Parathyroid adenoma (tissue), 2 donors: ENCODE data around the gene TMEM120A.

ENCODE experiments used
- H2AFZ ChIP-seq: fragments of 300-600 bp; sonication (generic); one replicate; pipeline ENCODE4 v1.7.0; 2017; ENCODE audit warnings: antibody characterized with exemption, mild to moderate bottlenecking
- H3K27ac ChIP-seq: fragments of 300-600 bp; sonication (generic); one replicate; pipeline ENCODE4 v1.7.0; 2017
- H3K27me3 ChIP-seq: fragments of 300-600 bp; sonication (generic); one replicate; pipeline ENCODE4 v1.7.0; 2017; ENCODE audit warnings: low read length; ENCODE audit not compliant: control insufficient read depth, insufficient read depth
- H3K36me3 ChIP-seq: fragments of 300-600 bp; sonication (generic); one replicate; pipeline ENCODE4 v1.7.0; 2017; ENCODE audit warnings: low read length; ENCODE audit not compliant: control insufficient read depth, insufficient read depth
- H3K4me1 ChIP-seq: fragments of 300-600 bp; sonication (generic); one replicate; pipeline ENCODE4 v1.7.0; 2017; ENCODE audit warnings: control low read depth
- H3K4me2 ChIP-seq: fragments of 300-600 bp; sonication (generic); one replicate; pipeline ENCODE4 v1.7.0; 2017; ENCODE audit warnings: low read length
- H3K4me3 ChIP-seq: fragments of 300-600 bp; sonication (generic); one replicate; pipeline ENCODE4 v1.7.0; 2017; ENCODE audit warnings: low read depth, low read length
- H3K79me2 ChIP-seq: fragments of 300-600 bp; sonication (generic); one replicate; pipeline ENCODE4 v1.7.0; 2017; ENCODE audit warnings: control low read depth
- H3K9ac ChIP-seq: fragments of 300-600 bp; sonication (generic); one replicate; pipeline ENCODE4 v1.7.0; 2017; ENCODE audit warnings: mild to moderate bottlenecking
- H3K9me3 ChIP-seq: fragments of 300-600 bp; sonication (generic); one replicate; pipeline ENCODE4 v1.7.0; 2017; ENCODE audit warnings: low read length; ENCODE audit not compliant: control insufficient read depth
- CTCF ChIP-seq: fragments of 300-600 bp; sonication (generic); IDR thresholded peaks from one replicate; pipeline ENCODE4 v1.7.0; 2017; ENCODE audit warnings: antibody characterized with exemption, mild to moderate bottlenecking
- donor health status: primary hyperparathyroidism.

The TMEM120A gene

GRCh38 chr7:75987026-75987804 lies 7.2 kb downstream of the TMEM120A start:
- Histone ChIP-seq H3K36me3 (no peaks in the 10 kb centered on the region), H3K4me2 (no peak overlapping the region), H3K79me2 (no peaks in the 10 kb centered on the region), H3K27me3 (no peaks in the 10 kb centered on the region), H3K9me3 (no peaks in the 10 kb centered on the region), H3K9ac (no peak overlapping the region), H3K4me1 (peaks cover 9% of the 10 kb centered on the region), H3K4me3 (no peak overlapping the region), H2AFZ (no peak overlapping the region), H3K27ac (no peak overlapping the region)
- no peak for TF ChIP-seq CTCF

GRCh38 chr7:75986147-75986781 lies 8.1 kb downstream of the TMEM120A start:
- Histone ChIP-seq H3K4me2 (no peak overlapping the region), H3K9ac (no peak overlapping the region), H3K4me1 (peaks cover 9% of the 10 kb centered on the region), H3K4me3 (no peak overlapping the region), H3K36me3 (no peaks in the 10 kb centered on the region), H3K79me2 (no peaks in the 10 kb centered on the region), H3K27ac (no peak overlapping the region), H3K27me3 (no peaks in the 10 kb centered on the region), H3K9me3 (no peaks in the 10 kb centered on the region), H2AFZ (no peak overlapping the region)
- TF ChIP-seq CTCF = no peak

DNA sequence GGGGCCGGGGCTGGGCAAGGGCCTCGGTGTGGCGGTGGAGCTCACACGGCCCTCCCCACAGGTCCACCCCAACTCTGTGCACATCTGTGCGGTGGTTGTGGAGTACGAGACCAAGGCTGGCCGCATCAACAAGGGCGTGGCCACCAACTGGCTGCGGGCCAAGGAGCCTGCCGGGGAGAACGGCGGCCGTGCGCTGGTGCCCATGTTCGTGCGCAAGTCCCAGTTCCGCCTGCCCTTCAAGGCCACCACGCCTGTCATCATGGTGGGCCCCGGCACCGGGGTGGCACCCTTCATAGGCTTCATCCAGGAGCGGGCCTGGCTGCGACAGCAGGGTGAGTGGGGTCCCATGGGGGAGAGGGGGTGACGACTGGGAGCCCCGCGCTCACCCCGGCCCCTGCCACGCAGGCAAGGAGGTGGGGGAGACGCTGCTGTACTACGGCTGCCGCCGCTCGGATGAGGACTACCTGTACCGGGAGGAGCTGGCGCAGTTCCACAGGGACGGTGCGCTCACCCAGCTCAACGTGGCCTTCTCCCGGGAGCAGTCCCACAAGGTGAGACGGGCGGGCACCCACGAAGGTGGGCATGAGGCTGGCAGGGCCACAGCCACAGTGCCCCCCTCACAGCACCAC lies 8.8 kb downstream of the TMEM120A start:
- Histone ChIP-seq H3K4me1 (peaks cover 9% of the 10 kb centered on the region), H3K9me3 (no peaks in the 10 kb centered on the region), H3K4me3 (no peak overlapping the region), H2AFZ (no peak overlapping the region), H3K27me3 (no peaks in the 10 kb centered on the region), H3K27ac (no peak overlapping the region), H3K79me2 (no peaks in the 10 kb centered on the region), H3K36me3 (no peaks in the 10 kb centered on the region), H3K4me2 (no peak overlapping the region), H3K9ac (no peak overlapping the region)
- no peak for TF ChIP-seq CTCF

DNA sequence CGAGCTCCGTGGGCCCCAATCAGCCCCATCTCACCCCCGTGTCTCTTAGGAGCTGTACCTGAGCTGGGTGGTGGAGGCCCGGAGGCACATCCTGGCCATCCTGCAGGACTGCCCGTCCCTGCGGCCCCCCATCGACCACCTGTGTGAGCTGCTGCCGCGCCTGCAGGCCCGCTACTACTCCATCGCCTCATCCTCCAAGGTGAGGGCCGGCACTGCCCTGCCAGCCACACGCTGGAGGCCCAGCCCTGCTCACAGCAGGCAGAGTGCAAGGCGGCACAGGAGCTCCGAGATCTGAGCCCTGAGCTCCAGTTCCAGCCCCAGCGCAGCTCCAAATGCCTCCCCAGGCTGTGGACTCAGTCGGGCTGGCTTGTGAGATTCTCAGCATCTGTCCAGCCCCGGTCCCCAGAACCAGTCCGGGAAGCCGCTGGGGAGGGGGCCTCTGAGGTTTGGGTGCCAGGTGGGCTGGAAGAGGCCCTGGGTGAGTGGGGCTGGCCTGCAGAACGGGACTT lies 9.3 kb downstream of the TMEM120A start:
- Histone ChIP-seq H2AFZ (no peak overlapping the region), H3K27me3 (no peaks in the 10 kb centered on the region), H3K79me2 (no peaks in the 10 kb centered on the region), H3K4me1 (peaks cover 9% of the 10 kb centered on the region), H3K4me3 (no peak overlapping the region), H3K4me2 (no peak overlapping the region), H3K36me3 (no peaks in the 10 kb centered on the region), H3K9ac (no peak overlapping the region), H3K9me3 (no peaks in the 10 kb centered on the region), H3K27ac (no peak overlapping the region)
- TF ChIP-seq CTCF = no peak
